HUDEP-2 (cell line): Measurements from ENCODE around the gene BID.

Experiments
- DNase-seq, 76 experiments: peaks; one replicate each; lab custom pipeline; 2025; ENCODE audit not compliant: unreplicated experiment in 76 of 76; lab: John Stamatoyannopoulos, UW

The BID gene

DNA sequence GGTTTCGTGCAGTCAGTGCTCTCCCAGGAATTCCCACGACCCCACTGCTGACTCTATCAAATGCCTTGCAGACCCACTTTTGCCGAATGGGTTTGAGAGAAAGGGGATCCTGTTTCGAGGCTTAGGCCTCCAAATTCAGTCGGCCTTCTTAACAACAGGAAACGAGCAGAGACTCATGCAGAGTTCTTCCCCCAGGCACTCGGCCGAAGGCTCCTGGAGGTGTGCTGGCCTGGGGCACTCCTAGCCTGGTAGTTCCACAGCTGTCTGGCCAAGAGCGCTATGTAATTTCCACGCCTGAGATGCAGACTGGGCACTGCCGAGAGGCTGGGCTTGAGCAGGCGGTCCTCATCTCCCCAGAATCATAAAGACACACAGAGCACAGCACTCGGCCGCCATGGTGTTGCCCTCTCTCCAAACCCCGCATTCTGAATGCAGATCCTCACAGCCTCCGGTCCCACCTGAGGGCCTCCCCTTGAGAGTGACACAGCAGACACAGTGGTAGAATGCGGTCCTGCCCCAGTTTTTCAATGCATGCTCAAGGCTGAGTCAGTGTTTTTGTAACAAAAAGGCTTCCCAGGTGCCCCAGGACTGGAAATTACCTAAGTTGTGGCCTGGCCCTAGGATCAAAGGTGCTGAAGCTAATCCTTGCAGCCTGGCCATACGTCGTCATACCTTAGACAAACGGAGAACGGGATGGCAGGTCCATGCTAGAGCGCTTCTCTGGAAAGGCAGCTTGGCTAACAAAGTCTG is 30.2 kb upstream of the BID start:
- no peak for DNase-seq

DNA sequence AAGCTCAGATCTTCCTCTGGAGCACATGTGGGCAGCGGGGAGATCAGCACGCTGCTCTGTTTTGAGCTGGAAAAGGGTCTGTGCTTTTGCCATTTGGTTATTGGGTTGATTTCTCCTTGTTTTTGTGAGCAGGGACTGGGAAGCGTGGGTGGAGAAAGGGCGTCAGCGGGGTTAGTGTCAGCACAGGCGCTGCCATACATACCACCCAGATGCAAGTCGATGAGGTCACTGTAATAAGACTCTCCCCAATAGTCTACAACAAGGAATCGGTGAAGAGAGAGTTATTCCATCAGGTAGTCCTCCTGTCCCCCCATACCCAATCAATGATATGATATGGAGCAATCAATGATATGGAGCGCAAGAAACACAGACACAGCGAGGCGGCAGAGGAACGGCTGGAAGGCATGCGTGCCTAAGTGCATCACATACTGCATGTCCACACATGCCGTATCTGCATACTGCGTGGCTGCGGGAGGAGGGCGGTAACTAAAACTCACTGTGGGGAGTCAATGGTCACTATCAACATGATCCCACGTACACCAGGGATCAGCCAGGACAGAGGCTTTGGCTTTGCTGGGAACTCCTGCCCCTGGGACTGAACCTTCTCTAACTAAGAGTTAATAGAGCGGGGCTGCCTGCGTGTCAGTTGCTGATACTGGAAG is 29.5 kb upstream of the BID start:
- DNase-seq = no peak

DNA sequence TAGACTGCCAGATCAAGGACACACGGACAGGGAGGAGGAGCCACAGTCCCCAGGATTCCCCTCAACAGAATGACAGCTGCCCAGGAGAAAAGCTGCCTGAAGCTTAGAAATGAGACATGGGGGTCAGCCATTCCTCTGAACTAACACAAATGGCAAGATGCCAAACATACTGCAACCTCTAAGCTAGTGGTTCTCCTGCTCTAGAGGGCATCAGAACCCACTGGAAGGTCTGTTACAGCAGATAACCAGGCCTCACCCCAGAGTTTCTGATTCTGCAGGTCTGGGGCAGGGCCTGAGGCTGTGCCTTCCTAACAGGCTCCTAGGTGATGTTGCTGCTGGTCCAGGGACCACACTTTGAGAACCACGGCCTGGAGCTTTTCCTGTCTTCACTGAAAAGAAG is 28.6 kb upstream of the BID start:
- DNase-seq = peak in 70 of 76 experiments; percentile 23 to 92 (median 66)

DNA sequence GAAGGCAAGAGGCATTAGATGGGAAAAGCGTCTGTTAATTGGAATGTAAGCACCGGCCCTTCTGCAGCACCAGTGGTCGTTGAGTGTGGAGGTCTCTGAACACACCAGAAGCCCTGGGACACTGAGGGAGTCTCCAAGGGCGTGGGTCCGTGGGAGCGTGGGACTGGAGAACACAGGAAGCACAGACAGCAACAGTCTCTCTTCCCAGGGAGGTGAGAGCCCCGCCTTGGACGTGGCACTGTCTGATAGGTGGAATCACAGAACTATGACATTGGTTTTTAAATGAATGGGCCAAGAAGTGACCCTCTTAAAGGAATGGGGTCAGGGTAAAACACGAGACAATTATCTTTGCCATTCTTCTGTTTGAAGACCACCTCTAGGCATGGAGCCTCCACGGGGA is 28.1 kb upstream of the BID start:
- no peak for DNase-seq

DNA sequence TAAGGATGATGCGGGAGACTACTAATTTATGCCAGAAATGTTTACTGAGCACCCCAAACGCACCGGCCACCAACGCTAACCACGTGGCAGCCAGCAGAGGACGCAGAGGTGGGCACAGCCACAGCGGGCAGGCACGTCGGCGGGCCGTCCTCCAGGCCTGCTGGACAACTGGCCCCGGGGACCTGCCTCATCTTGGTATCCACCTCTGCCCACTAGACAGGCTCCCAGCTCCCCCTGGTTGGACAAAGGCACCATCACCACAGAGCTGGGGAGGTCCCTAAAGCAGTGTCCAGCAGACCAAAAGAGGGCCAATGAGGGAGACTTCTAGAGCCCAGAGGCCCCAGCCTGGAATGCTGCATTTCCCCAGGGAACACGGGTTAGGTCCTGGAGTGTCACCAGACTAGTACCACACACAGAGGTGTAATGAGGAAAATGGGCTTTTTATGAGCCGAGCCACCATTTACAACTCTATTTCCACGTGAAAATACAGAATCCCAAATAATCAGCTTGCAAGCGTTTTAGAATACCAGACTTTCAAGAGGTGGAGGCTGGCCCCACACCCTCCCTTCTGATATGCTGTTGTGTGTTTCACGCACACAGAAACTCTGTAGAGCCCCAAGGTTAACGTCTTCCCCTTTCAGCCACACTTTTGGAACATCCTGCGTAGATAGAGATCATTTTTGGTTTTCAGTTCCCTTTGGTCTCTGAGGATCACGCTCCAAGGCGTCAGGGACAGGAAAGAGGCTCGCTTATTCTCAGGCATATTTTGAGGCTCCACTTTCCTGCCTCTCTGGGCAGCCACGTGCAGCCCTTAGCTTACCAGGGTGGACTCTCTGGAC is 23.7 kb upstream of the BID start:
- DNase-seq = no peak

DNA sequence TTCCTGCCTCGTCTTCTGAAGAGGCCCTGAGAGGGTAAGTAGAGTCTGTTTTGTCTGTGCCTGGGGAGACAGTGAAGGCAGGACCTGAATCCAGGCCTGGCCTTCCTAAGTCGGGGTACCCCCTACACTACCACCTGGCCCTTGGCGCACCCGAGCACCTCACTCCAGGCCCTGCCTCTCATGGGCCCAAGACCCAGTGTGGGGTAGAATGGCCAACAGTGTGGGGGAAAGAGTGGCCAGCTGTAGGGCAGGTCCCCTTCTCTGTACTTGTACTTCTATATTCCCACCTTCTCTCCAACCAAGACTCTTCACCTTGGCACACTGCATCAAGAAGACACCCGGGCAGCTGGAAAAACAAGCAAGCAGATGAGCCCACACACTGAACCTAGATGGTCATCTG is 22.4 kb upstream of the BID start:
- DNase-seq = no peak

DNA sequence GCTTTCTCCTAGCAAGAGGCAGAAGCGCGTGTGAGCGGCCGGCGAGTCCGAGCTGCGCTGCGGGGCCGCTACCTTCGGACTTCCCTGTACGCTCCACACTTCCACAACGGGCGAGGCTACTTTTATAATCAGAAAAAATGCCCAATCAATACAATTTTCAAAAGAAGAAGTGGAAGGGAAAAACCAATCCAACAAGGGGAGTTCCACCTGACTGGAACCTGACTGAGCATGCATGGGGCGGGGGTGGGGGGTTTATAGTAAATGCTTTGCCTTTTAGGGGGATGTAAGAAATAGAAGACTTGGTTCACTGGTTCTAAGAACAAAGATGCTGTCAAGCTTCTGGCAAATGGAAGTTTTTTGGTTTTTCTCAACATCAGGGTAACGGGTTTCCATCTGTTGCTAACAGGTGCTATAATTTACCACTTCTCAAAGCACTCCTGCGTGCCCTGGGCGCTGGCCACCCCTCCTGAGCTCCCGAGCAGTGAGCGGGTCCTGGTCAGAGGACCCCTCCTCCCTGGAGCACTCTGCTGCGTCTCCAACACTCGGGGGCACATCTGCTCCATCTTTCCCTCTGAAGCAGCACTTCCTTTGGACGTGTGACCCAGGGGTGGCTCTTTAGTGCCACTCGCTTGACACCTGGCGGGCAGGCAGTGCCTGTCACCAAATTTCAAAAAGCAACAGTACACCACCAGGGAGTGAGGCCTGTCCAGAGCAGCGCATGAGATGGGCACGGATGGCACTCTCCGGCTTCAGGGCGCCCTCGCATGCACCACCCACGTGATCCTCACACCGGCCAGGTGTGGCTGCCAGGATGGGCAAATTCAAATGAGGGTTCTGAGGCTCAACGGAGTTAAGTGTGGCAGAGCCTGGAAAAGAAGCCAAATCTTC is 21.6 kb upstream of the BID start:
- no peak for DNase-seq

DNA sequence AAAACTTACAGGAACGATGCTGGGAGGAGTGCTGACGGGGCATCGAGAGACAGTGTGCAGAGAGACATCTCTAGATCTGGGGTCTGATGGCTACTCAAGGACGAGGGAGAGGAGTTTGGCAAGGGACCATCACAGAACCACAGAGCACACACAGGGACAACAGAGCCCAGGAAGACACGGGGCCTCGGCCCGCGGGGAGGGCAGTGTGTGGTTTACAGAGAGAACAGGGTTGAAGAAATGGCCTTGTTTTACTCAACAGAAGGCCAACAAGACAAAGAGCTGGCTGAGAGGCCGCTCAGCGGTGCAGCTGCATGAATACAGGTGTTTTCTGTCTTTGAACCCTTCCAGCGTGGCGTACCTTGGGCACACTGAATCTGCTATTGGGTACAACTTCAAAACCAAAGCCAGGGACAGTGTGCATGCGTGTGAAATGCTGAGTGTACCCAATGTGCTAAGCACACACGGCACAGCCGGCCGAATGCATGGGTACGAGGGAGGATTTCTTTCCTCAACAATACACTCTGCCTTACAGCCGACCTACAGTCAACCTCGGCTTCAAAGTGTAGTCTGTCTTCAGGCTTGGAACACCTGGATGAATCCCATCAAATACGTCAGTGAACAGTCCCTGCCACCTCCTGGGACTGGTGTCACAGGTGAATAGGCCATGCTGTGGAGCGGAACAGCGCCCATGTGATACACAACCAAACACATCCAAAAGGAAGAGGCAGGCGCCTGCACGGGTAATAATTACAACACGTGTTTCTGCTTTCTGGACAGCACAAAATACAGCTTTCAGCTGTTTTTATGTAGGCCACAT is 20.7 kb upstream of the BID start:
- DNase-seq = no peak

DNA sequence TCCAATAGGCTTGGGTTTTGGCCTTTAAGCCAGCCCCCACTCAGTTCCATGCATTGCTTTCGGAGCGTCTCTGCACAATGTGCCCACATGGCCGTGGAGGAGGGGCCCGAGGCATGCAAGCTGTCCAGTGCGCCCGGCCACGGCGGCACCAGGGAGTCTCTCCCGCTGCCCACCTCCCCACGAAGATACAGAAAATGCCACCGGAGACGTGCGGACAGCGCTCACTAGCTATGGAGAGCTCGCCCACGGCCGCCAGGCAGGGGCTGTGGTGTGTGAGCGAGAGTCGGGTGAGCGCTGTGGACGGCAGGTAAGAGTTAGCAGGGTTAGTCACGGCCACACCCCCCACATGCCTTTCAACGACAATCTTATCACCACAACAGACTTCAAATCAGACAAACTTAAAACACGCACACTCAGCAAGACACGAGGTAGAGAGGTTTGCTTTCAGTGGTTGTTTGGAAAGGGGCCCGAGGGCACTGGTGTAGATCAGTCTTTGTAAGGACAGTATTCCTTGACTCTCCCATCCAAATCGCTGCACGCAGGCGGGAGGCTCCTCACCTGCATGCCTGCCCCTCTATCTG is 18.7 kb upstream of the BID start:
- peak in 29 of 76 experiments; percentile 4 to 41 (median 21) for DNase-seq

DNA sequence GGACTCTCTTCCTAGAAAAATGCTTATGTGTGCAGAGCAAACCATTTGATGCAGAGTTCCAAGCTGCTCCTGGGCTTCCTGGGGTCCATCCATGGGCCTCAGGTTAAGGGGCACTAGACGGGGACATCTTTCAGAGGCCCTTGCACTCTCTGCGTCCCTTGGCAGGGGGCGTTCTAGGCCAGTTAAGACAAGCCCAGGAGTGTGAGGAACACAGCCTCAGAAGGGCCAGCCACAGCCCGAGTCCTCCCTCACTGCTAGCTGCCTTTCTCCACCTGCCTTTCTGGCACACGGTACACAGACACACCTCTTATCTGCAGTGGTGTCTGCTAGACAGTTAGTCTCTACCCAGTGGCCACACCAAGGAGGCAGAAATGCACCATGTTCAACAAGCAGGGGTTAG is 18.0 kb upstream of the BID start:
- peak in 44 of 76 experiments; percentile 10 to 60 (median 32) for DNase-seq

DNA sequence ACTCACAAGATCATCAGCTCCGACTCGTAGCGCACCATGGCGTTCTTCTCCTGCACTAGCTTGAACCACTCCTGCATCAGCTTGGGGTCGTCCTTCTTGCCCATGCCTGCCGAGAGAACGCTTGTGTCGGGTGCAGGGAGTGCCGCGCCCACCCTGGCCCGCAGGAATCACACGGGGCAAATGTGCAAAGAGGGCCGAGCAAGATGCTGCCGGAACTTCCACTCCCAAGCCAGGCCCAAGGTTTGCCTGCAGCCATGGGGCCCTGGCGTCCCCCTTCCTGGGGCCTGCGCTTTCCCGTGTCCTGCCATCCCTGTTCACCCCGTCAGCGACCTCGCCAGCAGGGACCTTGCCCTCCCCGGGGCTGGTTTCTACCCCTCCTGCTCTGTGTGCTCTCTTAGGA is 16.9 kb upstream of the BID start:
- DNase-seq = no peak

DNA sequence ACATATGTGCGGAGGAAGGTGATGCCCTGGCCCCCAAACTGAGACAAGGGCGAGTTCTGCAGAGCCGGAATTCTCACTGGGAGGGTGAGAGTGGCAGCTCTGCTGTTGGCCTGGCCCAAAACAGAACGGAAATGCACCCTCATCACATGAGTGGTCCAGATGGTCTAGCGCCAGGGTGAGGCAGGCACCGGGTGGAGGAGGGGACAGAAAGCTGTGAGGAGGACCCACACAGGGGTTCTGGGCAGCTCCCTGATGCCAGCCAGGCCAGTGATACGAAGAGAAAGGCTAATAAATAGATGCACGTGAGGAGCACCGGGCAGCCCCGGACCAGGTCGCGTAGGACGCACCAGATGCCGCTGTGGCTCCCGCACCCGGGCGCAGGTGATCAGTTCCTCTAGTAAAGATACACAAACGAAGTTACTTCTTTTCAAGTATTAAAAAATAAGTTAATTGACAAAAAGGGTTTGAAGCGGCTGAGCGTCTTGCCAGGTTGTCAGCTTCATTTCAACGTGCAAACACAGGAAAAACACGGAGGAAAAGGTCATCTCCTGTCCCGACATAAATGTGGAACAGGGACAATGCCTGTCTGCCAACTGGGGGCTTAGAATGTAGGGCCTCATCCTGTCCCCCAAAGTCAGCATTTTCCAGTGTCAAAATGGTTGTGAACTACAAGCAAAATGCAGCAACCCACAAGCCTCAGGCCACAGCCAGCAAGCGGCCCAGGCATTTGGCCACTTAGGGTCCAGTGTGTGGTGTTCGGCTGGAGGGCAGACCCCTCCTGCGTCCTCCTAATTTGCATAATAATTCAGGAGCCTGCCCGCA is 15.3 kb upstream of the BID start:
- no peak for DNase-seq

DNA sequence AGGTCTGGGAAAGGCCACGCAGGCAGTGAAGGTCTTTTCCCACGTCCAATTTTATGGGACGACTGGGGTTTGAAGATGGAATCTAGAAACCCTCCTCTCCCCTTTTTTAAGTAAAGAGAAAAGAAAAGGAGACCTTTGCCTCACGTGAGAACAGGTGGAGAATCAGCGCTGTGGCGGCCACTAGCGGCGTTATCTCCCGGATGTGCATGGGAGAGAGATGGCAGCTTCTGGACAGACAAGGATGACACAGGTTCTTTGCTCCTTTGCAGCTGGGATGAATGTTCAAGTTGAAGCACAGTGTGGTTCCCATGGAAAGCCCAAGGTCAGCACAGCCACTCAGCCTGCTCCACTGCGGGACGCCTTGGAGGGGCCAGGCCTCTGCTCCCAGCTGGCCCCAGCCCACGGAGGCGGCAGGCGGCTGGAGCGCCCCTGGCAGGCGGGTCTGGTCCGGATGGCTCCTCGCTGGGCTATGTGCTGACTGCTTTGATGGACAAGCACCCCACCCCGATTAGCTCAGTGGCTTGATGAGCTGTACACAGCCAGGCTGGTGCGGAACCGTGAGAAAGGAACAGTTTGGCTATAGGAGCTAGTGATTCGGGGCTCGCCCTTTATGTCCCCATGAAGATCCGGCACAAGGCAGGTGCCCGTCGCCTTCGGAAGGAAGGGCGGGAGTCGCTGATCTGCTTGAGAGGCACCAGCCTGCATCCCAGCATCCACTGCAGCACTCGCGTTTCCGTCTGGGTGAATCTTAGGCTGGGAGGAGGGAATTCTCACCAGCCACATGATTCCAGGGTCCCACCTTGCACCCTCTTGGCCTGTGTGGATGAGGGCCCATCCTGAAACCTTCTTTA is 14.5 kb upstream of the BID start:
- DNase-seq = no peak

DNA sequence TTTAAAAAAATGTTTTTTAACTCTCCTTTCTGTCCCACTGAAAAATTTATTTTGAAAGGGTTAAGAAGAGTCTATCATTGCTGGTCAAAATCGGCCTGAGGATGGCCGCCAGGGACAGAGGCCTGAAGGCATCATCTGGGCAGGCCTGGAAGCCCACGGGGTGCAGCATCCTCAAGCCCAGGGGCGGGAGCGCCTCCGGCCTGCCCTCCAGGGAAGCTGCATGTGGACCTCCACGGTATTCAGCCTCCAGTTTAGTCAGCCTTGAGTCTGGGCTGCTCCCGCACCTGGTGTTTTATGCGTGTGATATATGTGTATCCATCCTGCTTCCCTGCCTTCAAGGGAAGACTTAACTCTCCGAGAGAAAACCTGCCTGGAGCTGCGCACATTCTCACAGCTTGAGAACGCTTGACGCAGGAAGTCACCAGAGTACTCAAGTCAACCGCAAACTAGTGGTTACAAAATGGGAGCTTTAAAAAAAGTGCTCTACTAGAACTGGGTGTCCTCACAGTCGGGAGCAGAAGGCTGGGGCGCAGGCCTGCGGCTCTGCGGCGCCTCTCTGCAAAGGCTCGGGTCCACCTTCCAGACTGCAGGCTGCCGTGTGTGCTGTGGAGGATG is 13.6 kb upstream of the BID start:
- DNase-seq = no peak

DNA sequence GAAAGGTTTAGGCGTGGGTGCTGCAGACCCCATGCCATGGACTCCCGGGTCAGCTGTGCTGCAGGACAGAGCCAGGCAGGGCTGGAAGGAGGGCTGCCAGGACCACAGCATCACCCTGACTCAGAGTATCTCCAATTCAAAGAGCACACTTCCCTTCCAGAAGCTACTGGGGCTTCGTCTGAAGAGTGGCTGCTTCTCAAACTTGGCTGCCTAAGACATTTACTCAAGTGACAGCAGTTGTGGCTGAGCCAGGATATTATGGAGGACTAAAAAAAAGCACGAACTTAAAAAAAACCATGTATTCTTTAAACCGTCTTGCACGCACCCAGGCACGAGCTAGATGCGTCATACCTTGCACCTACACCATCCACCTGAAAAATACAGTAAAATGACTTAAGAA is 13.0 kb upstream of the BID start:
- DNase-seq = no peak

DNA sequence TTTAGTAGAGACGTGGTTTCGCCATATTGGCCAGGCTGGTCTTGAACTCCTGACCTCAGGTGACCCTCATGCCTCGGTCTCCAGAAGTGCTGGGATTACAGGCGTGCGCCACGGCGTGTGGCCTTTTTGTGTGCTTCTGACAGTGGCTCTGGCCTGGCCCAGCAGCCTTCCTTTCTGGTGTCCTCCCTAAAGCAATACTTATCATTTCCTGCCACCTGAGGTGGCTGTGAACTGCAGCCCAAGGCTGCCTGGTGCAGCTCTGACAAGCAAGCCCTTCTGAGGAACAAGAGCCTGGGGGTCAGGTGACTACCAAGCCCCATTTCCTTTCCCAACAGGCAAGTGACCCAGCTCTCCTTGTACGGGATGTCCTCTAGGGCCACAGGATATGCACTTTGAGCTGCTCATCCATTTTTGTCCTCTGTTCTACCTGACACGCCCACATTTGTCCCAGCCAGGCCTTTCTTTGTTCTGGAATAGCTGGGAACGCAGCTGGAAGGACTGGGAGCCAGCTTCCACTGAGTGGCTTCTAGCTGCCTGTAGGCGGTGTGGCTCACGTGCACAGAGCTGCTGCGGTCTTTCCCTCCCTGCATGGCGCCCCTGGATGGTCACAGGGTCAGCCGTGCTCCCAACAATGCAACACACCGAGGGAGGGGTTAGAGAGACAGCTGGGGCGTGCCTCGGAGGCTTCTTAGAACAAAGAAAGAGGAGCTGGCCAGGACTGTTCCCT is 12.3 kb upstream of the BID start:
- peak in 69 of 76 experiments; percentile 14 to 82 (median 49) for DNase-seq
